Measurements from ENCODE around the gene LACTB. TPM values are rescaled to one million over a fixed set of nuclear protein-coding genes. Genes with fewer than 3 reads are reported as not detected.

Gene LACTB
- total and polyA plus RNA-seq, 2 of the 13 experiments (the other 11 are each of a cell fraction or from before 2014, with no cell fraction given): 14.8 to 23.0 TPM

DNA sequence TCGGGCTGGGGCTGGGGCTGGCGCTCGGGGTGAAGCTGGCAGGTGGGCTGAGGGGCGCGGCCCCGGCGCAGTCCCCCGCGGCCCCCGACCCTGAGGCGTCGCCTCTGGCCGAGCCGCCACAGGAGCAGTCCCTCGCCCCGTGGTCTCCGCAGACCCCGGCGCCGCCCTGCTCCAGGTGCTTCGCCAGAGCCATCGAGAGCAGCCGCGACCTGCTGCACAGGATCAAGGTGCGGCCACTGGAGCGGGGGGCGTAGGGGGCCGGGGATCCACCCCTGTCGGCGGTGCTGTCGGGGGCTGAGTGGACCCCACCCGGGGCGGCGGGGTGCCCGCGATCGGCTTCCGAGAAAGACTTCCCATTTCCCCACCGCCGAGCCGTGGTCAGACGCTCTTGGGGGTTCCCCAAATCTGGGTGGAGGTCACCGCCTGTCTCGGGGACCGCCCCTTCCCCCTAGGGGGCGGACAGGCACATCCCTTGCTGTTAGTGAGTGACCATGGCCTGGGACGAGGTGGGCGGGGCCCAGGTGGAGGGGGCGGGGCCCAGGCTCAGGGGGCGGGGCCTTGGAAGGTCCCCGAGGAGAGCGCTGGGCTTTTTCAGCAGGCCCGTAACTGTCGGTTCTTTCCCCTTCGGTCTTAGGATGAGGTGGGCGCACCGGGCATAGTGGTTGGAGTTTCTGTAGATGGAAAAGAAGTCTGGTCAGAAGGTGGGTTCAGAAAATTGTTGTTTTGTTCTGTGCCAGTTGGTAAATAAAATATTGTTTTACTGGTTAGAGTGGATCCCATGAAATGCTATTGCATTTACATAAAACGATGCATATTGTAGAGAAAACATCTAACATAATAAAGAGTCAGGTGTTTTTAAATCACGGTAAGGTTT is 578 bp downstream of the LACTB start (continued):
- TF ChIP-seq SP5 (CRISPR knock-in tag; IDR thresholded peaks at IDR 0.05; ENCODE audit: borderline replicate concordance, low read depth): peak; percentile 63; the same call in 1 of the 2 replicates
- no peak for TF ChIP-seq SPEN (CRISPR knock-in tag; IDR thresholded peaks at IDR 0.05; ENCODE audit: low read depth)
- TF ChIP-seq, protein P1, sequence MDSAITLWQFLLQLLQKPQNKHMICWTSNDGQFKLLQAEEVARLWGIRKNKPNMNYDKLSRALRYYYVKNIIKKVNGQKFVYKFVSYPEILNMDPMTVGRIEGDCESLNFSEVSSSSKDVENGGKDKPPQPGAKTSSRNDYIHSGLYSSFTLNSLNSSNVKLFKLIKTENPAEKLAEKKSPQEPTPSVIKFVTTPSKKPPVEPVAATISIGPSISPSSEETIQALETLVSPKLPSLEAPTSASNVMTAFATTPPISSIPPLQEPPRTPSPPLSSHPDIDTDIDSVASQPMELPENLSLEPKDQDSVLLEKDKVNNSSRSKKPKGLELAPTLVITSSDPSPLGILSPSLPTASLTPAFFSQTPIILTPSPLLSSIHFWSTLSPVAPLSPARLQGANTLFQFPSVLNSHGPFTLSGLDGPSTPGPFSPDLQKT (CRISPR knock-in tag; IDR thresholded peaks at IDR 0.05; ENCODE audit: borderline replicate concordance): 0 out of 2 replicates have a peak, but pooled peaks have one; percentile 7
- peak; percentile 35; the same call in 1 of the 2 replicates for TF ChIP-seq HDAC1 (CRISPR knock-in tag; IDR thresholded peaks at IDR 0.05)
- TF ChIP-seq, protein P2, sequence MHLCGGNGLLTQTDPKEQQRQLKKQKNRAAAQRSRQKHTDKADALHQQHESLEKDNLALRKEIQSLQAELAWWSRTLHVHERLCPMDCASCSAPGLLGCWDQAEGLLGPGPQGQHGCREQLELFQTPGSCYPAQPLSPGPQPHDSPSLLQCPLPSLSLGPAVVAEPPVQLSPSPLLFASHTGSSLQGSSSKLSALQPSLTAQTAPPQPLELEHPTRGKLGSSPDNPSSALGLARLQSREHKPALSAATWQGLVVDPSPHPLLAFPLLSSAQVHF (CRISPR knock-in tag; IDR thresholded peaks at IDR 0.05): no peak
- TF ChIP-seq RAD51 (IDR thresholded peaks at IDR 0.05; ENCODE audit: borderline replicate concordance): no peak
- TF ChIP-seq ZNF776 (CRISPR knock-in tag; IDR thresholded peaks at IDR 0.05): no peak
- TF ChIP-seq SNRNP70 (IDR thresholded peaks at IDR 0.05; ENCODE audit: low read depth, low read length): no peak
- TF ChIP-seq, protein P3, sequence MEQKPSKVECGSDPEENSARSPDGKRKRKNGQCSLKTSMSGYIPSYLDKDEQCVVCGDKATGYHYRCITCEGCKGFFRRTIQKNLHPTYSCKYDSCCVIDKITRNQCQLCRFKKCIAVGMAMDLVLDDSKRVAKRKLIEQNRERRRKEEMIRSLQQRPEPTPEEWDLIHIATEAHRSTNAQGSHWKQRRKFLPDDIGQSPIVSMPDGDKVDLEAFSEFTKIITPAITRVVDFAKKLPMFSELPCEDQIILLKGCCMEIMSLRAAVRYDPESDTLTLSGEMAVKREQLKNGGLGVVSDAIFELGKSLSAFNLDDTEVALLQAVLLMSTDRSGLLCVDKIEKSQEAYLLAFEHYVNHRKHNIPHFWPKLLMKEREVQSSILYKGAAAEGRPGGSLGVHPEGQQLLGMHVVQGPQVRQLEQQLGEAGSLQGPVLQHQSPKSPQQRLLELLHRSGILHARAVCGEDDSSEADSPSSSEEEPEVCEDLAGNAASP (CRISPR knock-in tag; IDR thresholded peaks at IDR 0.05; ENCODE audit: borderline replicate concordance): no peak
- 0 out of 2 replicates have a peak, but pooled peaks have one; percentile 51 for TF ChIP-seq ZNF510 (CRISPR knock-in tag; IDR thresholded peaks at IDR 0.05; ENCODE audit: low read depth)
- no peak for TF ChIP-seq KAT2B (IDR thresholded peaks at IDR 0.05; ENCODE audit: borderline replicate concordance, low read depth, low read length)
- no peak for TF ChIP-seq NKX3-1 (CRISPR knock-in tag; IDR thresholded peaks at IDR 0.05)
- no peak for TF ChIP-seq FOXJ3 (CRISPR knock-in tag; IDR thresholded peaks at IDR 0.05; ENCODE audit: borderline replicate concordance)
- TF ChIP-seq, protein P4, sequence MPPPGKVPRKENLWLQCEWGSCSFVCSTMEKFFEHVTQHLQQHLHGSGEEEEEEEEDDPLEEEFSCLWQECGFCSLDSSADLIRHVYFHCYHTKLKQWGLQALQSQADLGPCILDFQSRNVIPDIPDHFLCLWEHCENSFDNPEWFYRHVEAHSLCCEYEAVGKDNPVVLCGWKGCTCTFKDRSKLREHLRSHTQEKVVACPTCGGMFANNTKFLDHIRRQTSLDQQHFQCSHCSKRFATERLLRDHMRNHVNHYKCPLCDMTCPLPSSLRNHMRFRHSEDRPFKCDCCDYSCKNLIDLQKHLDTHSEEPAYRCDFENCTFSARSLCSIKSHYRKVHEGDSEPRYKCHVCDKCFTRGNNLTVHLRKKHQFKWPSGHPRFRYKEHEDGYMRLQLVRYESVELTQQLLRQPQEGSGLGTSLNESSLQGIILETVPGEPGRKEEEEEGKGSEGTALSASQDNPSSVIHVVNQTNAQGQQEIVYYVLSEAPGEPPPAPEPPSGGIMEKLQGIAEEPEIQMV (CRISPR knock-in tag; IDR thresholded peaks at IDR 0.05; ENCODE audit: low read depth): no peak
- TF ChIP-seq TBX2 (CRISPR knock-in tag; IDR thresholded peaks at IDR 0.05; ENCODE audit: borderline replicate concordance): peak; percentile 32; the same call in 1 of the 2 replicates
- peak; percentile 68 for TF ChIP-seq ZBTB7B (CRISPR knock-in tag; IDR thresholded peaks at IDR 0.05)
- TF ChIP-seq, protein P5, sequence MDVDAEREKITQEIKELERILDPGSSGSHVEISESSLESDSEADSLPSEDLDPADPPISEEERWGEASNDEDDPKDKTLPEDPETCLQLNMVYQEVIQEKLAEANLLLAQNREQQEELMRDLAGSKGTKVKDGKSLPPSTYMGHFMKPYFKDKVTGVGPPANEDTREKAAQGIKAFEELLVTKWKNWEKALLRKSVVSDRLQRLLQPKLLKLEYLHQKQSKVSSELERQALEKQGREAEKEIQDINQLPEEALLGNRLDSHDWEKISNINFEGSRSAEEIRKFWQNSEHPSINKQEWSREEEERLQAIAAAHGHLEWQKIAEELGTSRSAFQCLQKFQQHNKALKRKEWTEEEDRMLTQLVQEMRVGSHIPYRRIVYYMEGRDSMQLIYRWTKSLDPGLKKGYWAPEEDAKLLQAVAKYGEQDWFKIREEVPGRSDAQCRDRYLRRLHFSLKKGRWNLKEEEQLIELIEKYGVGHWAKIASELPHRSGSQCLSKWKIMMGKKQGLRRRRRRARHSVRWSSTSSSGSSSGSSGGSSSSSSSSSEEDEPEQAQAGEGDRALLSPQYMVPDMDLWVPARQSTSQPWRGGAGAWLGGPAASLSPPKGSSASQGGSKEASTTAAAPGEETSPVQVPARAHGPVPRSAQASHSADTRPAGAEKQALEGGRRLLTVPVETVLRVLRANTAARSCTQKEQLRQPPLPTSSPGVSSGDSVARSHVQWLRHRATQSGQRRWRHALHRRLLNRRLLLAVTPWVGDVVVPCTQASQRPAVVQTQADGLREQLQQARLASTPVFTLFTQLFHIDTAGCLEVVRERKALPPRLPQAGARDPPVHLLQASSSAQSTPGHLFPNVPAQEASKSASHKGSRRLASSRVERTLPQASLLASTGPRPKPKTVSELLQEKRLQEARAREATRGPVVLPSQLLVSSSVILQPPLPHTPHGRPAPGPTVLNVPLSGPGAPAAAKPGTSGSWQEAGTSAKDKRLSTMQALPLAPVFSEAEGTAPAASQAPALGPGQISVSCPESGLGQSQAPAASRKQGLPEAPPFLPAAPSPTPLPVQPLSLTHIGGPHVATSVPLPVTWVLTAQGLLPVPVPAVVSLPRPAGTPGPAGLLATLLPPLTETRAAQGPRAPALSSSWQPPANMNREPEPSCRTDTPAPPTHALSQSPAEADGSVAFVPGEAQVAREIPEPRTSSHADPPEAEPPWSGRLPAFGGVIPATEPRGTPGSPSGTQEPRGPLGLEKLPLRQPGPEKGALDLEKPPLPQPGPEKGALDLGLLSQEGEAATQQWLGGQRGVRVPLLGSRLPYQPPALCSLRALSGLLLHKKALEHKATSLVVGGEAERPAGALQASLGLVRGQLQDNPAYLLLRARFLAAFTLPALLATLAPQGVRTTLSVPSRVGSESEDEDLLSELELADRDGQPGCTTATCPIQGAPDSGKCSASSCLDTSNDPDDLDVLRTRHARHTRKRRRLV (CRISPR knock-in tag; IDR thresholded peaks at IDR 0.05): no peak

Measured in HepG2 (cell line).